NCI-H446 (cell line): ENCODE results near the gene IRF7.

Source experiments
- DNase-seq, 2 experiments: peaks; one replicate each; lab custom pipeline; 2025; lab: John Stamatoyannopoulos, UW

The IRF7 gene

DNA sequence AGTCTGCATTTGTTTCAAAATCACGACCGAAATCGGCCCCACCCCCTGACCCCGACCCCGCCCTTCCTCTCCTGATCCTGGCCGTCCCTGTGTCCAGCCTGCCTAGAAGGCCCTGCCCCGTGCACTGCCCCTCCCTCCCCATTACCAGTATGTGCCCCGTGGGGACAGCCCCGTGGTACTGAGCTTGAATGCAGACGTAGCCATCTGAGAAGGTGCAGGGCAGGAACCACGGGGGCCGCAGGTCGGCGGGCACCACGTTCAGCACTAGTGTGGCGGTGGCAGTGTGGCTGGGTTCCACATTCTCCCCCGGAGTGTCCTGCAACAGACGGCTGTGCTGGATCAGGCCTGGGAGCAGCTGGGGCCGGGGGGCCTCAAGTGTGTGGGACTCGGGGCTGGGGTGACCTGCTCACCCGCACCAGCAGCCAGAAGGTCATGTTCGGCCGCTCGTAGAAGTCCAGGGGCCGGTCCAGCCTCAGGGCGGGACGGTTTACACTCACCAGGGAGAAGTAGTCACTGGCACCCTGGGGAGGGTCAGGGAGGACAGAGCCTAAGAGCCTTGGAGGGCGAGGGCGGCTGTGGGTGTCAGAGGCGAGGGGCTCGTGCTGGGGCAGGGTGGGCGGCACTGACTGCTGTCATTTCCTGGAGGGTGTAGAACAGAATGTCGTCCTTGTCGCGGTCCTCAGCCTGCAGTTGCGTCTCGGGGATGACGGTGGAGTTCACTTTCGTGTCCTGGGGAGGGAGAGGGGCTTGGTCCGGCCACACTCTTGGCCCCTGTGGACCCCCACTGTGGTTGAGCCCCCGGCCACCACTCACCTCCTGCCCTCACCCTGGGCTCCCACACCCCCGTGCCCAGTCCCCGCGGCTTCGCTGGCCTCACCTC is 5.4 kb upstream of the IRF7 start:
- no peak for DNase-seq

DNA sequence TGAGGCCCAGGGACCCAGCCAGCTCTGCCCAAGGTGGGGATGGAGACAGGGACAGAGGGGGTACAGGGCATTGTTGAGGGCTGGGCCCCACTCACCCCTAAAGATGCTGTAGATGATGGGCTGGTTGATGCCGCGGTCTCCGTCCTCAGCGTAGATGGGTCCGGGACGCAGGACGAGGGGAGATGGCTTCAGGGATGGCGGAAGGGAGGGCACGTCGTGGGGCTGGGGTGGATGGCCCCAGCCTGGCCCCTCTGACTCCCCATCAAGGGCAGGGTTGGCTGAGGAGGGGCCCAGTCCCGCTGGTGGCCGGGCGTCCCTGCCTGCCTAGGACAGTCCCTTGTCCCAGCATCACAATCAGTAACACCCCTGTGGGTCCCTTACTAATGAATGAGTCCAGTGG is 4.5 kb upstream of the IRF7 start:
- DNase-seq: no peak

DNA sequence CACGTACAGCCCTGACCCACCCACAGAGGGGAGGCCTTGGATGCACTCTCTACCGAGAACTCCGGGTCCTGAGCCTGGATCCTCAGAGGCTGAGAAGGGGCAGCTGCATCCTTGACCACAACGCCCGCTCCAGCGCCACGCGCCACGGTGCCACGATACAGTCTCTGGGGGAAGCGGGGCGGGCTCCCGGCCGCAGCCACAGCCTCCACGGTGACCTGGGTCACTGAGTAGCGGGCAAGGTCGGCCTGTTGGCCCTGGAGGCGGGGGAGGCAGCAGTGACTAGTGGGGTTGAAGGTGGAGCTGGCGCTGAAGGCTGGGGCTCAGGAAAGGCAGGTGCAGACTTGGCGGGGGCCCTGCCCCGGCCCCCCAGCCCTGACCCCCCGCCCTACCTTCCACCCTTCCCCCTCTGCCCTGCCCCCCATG is 3.9 kb upstream of the IRF7 start:
- no peak for DNase-seq

DNA sequence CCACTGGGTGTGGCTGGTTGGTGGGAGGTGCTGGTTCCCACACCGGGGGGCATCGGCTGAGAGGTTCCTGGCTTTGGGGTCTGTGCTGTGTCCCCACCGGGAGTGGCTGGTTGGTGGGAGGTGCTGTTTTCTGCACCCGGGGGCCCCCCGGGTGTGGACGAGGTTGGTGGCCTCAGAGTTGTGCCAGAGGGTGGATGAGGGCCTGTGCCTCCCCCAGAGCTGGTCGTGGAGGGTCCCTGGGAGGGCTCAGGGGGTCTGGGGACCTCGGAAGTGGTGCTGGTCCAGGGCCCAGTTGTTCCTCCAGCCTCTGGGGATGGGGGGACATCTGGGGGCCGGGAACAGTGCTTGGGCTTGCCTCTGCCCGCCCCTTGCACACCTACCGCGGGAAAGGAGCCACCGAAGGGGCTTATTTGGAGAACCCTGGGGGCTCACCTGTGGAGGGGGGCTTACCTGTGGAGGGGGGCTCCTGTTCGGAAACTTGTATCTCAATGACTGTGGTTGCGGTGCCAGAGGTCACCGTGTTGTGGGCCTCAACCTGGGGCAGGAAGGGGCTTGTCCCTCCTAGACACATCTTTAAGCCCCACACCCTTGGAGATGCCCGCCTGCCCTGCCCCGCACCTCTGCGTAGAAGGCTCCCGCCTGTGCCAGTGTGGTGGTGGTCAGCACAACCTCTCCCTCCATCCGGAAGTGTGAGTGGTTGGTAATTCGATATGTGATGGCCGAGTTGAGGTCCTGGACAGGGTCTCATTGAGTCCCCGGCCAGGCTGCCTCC is 3.3 kb upstream of the IRF7 start:
- no peak for DNase-seq

DNA sequence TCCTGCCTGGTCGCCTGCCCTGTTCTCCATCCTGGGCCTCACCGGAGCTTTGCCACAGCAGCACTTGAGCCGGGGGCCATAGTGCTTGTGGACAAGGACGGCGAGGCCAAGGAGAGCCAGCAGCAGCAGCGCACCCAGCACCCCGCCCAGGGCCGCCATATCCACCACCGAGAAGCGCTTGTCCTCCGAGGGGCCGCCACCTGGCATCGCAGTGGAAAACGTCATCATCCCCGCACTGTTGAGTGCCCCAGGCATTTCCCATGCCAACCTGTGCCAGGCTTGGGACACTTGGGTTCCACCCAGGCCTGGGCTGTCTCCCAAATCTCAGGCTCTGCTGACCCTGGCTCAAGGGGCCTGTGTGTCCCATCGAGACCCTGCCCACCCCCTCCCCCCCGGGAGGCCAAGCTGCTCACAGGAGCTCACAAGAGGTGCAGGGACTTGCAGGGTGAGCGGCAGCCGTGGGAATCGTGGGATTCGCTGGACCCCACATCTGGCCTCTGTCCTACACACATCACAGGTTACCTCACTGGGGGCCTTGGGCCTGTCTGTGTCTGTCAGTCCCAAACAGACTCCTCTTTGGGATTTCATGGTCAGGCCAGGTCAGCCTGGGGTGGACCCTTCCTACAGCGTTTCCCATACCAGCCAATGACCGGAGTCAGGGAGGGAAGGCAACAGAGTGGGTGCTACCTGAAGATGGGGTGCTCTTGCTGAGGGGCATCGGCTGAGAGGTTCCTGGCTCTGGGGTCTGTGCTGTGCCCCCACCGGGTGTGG is 2.3 kb upstream of the IRF7 start:
- DNase-seq: no peak

DNA sequence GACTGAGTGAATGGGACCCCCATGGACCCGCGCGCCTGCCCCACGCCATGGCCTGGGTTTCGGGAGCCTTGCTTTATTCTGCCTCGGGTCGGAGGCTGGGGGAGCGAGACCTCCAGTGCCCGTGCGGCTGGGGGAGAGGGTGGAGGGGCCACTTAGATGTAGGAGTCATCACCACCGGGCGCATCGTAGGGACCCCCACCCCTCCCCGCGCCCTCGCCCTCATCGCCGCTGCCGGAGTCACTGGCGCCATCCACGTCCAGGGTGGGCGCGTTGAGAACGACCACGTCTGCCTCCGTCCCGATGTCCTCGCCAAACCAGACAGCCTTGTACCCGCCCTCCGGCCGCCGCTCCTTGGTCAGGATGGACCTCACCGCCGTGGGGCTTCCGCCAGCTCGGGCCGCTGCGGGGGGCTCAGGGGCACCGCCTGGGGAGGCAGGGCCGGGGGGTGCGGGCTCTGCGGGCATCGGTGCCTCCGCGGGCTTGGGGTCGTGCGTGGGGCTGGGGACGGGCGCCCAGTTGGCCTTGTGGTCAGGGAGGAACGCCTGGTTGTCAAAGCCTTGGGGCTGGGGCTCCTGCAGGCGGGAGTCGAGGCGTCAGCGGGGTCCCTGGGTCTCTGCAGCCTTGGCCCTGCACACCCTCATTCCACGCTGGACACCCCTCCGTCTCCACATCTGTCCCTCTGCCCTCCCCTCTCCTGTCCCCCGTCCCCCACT is 1.6 kb upstream of the IRF7 start:
- no peak for DNase-seq

DNA sequence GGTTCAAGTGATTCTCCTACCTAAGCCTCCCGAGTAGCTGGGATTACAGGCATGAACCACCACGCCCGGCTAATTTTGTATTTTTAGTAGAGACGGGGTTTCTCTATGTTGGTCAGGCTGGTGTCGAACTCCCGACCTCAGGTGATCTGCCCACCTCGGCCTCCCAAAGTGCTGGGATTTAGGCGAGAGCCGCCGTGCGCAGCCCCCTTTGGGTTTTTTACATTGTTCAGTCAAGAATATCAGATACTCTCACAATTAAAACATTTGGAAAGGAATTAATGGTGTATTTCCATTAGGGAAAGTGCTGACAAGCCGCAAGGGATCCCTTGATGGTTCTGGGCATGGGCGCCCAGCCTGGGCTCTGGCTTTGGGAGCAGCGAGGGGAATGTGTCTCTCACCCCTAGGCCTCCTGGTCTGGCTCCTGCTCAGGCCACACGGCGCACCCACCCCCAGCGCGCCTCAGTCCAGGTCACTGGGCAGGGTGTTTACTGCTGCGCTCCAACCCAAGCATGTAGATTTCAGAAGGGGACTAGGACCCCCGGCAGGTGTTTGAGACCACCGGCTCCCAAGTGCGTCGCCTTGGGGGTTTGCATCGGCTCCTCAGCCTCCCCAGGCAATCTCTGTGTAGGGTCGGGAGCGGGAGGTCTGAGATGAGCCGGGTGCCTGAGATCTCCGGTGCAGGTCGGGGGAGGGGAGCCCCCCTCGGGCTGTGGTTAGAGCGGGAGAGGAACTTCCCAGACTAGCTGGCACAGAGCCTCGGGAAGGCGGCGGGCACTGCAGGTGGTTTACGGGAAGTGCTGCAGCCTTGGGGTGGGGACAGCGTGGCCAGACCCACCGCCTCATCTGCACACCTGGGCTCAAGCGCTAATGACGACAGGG is 809 bp upstream of the IRF7 start:
- DNase-seq: no peak

DNA sequence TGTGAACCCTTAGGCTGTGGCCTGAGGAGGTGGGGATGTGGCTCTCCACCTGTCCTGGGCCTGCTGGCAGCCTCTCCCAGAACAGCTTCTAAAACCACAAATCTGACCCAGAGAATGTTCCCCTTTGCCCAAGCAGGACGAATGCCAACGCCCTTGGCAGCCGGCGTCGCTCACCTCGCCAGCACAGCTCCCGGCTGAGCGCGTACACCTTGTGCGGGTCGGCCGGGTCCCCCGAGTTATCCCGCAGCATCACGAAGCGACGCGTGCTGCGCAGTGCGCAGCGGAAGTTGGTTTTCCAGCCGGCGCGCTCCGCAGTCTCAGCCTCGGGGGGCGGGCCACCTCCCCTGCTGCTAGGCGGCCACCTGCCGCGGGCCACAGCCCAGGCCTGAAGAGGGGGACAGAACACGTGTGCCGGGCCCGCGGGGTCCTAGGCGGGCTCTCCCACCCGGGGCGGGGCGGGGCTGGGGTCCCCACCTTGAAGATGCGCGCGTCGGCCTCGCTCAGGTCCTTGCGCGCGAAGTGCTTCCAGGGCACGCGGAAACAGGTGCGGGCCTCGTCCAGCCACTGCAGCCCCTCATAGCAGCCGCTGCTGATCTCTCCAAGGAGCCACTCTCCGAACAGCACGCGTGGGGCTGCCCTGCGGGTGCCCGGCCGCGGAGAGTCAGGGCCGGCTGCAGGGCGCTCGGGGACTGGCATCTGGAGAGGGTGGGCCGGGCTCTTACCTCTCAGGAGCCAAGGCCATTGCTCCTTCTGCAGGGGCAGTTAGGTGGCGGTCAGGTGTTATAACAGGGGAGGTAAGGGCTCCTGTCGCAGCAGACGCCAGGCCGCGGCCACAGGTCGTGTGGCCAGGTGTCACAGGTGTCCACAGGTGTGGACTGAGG is 887 bp downstream of the IRF7 start:
- DNase-seq: no peak

DNA sequence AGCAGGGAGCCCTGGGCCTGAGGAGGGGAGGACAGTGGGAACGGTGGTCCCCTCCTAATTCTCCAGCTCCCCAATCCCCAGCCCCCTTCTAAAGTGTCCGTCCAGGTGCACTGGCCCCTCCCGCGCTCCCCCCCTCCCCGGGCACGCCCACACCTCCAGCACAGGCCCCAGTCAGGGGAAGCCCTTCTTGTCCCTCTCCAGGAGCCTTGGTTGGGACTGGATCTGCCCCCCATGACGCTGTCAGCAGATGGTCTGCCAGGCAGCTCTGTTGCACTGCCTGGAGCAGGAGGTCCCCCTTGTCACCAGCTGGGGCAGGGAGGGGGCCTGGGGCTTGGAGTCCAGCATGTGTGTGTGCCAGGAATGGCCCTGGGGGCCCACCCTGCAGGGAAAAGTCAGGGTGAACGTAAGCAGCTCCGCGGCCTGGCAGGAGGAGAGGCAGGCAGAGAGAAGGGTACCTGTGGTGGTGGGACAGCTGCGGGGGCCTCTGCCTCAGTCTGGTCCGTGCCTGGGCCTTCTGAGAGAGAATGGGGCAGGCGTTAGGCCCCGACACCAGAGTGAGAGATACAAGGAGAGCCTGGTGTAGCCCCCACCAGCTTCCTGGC is 1.6 kb downstream of the IRF7 start:
- DNase-seq: no peak

DNA sequence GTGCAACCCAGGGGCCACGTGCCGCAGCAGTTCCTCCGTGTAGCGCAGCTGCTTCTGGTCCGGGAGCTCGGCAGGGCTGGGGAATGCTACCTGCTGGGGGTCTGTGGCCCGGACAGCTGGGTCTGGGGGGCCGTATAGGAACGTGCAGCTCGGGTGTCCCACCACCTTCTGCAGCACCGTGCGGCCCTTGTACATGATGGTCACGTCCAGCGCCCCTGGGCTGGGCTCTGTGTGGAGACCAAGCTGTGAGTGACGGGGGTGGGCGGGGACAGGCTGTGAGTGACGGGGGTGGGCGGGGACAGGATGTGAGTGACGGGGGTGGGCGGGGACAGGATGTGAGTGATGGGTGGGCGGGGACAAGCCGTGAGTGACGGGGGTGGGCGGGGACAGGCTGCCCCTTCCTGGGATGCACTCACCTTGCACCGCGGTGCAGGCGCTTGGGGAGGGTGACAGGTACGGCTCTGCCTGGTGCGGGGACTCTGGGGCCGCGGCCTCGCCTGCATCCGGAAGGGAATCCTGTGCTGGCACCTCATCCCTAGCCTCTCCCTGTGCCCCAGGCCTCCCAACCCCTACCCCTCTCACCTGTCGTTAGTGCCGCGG is 2.3 kb downstream of the IRF7 start:
- no peak for DNase-seq

DNA sequence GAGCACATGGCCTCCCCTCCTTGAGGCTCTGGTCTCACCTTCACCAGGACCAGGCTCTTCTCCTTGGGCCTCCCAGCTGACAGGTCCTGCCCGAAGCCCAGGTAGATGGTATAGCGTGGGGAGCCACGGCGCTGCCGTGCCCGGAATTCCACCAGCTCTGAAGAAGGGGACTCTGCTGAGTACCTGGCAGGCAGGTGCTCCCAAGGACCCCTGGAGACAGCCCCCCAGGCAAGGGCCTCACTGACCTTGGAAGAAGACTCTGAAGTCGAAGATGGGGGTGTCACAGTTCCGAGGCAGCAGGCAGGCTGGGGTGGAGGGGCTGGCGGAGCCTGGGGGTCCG is 2.8 kb downstream of the IRF7 start:
- DNase-seq: no peak

DNA sequence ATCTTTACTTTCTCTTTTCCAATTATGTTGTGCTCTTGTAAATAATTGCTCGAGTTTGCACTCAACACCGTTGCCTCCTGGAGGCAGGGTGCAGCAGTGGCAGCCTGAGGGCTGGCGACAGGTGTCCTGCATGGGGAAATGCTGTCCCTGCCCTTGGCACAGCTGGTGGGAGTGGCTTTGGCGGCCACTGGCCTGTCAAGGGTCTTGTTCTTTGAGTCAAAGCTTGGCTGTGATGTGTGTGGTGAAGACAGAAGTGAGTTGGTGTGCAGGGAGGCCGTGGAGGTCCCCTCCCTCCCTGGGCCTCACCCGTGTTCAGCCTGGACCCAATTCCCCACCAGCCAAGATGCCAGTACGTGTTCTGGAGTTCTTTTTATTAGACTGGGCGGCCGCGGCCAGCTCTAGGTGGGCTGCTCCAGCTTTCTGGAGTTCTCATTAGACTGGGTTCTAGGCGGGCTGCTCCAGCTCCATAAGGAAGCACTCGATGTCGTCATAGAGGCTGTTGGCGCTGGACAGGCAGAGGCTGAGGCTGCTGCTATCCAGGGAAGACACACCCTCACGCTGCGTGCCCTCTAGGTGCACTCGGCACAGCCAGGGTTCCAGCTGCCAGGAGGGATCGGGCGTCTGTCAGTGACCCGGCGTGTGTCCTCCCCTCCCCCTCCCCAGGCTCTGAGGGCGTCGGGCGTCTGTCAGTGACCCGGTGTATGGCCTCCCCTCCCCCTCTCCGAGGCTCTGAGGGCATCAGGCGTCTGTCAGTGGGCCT is 3.4 kb downstream of the IRF7 start:
- no peak for DNase-seq

DNA sequence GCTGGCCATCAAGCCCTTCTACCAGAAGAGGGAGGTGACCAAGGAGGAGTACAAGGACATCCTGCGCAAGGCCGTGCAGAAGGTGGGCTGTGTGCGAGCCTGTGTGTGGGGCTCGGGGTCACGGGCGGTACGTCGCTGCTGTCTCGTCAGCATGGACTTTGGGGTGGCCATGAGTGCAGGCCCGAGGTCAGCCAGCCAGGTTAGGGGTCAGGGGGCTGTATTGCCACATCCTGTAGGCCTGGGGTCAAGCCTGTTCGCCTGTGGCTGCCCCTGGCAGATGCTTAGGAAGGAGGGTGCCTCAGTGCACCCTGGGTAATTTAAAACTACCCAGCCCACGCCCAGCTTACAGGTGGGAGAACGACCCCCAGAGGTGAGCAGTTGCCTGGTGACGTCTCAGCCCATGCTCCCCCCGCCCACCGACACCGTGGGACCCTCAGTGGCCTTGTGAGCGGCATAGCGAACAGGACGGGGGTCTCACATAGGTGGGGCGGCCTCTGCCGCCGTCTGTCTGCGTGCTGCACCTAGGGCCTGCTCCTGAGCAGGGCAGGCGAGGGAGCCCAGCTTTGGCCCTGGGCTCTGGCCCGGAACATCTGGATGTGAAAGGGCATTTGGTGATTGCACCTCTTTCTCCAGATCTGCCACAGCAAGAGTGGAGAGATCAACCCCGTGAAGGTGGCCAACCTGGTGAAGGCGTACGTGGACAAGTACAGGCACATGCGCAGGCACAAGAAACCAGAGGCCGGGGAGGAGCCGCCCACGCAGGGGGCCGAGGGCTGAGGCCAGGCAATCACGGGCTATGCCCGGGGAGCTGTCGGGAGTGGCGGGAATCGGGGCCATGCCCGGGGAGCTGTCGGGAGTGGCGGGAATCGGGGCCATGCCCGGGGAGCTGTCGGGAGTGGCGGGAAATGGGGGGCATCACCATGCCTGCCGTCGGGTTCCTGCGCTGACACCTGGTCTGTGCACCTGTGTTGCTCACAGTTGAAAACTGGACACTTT is 4.5 kb downstream of the IRF7 start:
- DNase-seq: no peak

DNA sequence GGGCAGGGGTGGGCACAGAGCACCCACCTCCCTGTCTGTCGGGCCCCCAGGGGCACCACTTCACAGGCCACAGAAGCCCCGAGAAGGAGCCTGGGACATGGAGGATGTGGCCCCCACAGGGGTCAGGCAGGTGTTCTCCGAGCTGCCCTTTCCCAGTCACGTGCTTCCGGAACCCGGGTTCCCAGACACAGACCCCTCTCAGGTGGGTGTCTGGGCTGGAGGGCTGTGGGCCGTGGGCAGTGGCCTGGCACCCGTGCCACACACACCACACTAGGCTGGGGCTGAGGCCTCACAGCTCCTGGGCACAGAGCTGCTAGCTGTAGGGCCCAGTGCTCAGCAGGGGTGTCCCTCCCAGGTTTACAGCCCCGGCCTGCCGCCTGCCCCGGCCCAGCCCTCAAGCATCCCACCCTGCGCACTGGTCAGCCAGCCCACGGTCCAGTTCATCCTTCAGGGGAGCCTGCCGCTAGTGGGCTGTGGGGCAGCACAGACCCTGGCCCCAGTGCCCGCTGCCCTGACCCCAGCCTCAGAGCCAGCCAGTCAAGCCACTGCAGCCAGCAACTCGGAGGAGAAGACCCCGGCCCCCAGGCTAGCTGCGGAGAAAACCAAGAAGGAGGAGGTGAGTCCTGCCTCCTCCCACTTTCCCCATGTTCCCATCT is 5.5 kb downstream of the IRF7 start:
- DNase-seq: no peak

DNA sequence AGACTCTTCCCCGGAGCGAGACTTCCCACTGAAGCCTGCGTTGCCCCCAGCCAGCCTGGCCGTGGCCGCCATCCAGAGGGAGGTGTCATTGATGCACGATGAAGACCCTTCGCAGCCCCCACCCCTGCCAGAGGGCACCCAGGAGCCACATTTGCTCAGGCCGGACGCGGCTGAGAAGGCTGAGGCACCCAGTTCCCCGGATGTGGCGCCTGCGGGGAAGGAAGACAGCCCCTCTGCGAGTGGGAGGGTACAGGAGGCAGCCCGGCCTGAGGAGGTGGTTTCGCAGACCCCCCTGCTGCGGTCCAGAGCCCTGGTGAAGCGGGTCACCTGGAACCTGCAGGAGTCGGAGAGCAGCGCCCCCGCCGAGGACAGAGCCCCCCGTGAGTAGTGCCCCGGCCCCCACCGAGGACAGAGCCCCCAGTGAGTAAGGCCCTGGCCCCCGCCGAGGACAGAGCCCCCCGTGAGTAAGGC is 6.4 kb downstream of the IRF7 start:
- no peak for DNase-seq

DNA sequence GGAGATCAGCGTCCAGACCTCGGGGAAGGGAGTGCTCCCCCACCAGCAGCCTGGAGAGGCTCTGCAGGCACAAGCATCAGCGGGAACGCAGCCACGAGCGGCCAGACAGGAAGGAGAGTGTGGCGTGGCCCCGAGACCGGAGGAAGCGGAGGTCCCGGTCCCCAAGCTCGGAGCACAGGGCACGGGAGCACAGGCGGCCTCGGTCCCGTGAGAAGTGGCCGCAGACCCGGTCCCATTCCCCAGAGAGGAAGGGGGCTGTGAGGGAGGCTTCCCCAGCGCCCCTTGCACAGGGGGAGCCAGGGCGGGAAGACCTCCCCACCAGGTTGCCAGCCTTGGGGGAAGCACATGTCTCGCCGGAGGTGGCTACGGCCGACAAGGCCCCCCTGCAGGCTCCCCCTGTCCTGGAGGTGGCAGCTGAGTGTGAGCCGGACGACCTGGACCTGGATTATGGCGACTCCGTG is 6.9 kb downstream of the IRF7 start:
- DNase-seq: no peak
